ENCODE measurements around the gene NAA16. TPM values are rescaled to one million over a fixed set of nuclear protein-coding genes. Genes with fewer than 3 reads are reported as not detected.
"Not testable (repeated sequence)": the region's sequence is repeated elsewhere in the genome, so short reads cannot be mapped to it uniquely, and the experiment has no call there.

The NAA16 gene
- total RNA-seq, 1 experiment from 2014 or later: 27.0 TPM

DNA sequence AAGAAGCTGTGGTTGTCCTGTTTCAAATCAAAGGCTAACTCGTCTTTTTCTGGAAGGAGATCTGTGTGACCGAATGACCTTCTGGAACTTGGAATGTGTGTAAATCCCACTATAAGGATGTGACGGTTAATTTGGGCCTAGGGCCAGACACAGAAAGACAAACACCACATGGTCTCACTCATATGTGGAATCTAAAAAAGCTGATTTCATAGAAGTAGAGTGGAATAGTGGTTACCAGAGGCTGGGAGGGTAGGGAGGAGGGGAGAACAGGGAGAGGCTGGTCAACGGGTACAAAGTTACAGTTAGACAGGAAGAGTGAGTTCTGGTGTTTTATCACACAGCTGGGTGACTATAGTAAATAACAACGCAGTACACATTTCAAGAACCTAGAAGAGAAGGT lies 107.0 kb downstream of the NAA16 start:
- CTCF ChIA-PET: no interaction called here
- no TSS peak for BruUV-seq (replicated peaks)
- no peak for DNase-seq
- no peak overlapping the region for H3K4me3 Mint-ChIP-seq (ENCODE audit: low read depth, unreplicated experiment)
- no peak overlapping the region for H3K27ac Mint-ChIP-seq (ENCODE audit: unreplicated experiment)
- TF ChIP-seq, protein P1, sequence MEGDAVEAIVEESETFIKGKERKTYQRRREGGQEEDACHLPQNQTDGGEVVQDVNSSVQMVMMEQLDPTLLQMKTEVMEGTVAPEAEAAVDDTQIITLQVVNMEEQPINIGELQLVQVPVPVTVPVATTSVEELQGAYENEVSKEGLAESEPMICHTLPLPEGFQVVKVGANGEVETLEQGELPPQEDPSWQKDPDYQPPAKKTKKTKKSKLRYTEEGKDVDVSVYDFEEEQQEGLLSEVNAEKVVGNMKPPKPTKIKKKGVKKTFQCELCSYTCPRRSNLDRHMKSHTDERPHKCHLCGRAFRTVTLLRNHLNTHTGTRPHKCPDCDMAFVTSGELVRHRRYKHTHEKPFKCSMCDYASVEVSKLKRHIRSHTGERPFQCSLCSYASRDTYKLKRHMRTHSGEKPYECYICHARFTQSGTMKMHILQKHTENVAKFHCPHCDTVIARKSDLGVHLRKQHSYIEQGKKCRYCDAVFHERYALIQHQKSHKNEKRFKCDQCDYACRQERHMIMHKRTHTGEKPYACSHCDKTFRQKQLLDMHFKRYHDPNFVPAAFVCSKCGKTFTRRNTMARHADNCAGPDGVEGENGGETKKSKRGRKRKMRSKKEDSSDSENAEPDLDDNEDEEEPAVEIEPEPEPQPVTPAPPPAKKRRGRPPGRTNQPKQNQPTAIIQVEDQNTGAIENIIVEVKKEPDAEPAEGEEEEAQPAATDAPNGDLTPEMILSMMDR (IDR thresholded peaks at IDR 0.05; ENCODE audit: unreplicated experiment): no peak
- peaks cover 4% of the 10 kb centered on the region for H3K9me3 Mint-ChIP-seq (ENCODE audit: low read depth, unreplicated experiment)
- no peaks in the 10 kb centered on the region for H3K36me3 Mint-ChIP-seq (ENCODE audit: insufficient read depth, unreplicated experiment)
- no peaks in the 10 kb centered on the region for H3K27me3 Mint-ChIP-seq (ENCODE audit: unreplicated experiment)
- intact Hi-C loops (cut with micrococcal nuclease; ENCODE audit: unreplicated experiment): no loop called here
- peaks cover 9% of the 10 kb centered on the region for H3K4me1 Mint-ChIP-seq (ENCODE audit: low read depth, unreplicated experiment)

DNA sequence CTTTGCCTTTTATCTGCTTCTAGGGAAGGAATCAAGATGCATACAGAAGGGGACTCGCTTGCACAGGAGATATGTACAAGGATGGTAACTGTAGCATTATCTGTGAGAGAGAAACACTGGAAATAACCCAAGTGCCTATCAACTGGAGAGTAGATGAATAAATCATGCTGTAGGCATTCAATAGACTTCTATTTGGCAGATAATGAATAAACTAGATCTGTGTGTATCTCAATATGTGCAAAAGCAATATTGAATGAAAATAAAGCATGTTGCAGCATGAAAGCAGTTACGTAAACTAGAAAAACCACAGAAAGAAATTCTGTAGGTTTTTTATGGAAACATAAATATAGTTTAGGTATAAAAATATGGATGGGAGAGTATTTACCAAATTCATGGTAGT lies 107.7 kb downstream of the NAA16 start:
- TF ChIP-seq, protein P1 (IDR thresholded peaks at IDR 0.05; ENCODE audit: unreplicated experiment): no peak
- H3K4me1 Mint-ChIP-seq (ENCODE audit: low read depth, unreplicated experiment): peaks cover 9% of the 10 kb centered on the region
- no peaks in the 10 kb centered on the region for H3K27me3 Mint-ChIP-seq (ENCODE audit: unreplicated experiment)
- H3K9me3 Mint-ChIP-seq (ENCODE audit: low read depth, unreplicated experiment): peaks cover 4% of the 10 kb centered on the region
- intact Hi-C loops (cut with micrococcal nuclease; ENCODE audit: unreplicated experiment): no loop called here
- no peak overlapping the region for H3K4me3 Mint-ChIP-seq (ENCODE audit: low read depth, unreplicated experiment)
- BruUV-seq (replicated peaks): no TSS peak
- H3K27ac Mint-ChIP-seq (ENCODE audit: unreplicated experiment): no peak overlapping the region
- no peak for DNase-seq
- H3K36me3 Mint-ChIP-seq (ENCODE audit: insufficient read depth, unreplicated experiment): no peaks in the 10 kb centered on the region
- CTCF ChIA-PET: no interaction called here

DNA sequence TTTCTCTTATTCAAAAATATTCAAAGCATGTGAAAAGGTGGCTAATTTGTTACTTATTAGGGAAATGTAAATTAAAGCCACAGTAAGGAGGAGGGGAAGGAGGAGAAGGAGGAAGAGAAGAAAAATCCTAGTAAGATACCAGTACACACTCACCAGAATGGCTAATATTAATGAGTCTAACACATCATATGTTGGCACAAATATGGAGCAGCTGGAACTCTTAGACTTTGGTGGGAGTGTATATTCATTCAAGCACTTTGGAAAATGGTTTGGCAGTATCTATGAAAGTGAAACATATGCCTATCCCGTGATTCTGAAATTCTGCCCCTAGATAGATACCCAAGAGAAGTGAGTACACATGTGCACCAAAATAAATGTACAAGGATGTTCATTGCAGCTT lies 108.1 kb downstream of the NAA16 start:
- no peaks in the 10 kb centered on the region for H3K36me3 Mint-ChIP-seq (ENCODE audit: insufficient read depth, unreplicated experiment)
- BruUV-seq (replicated peaks): no TSS peak
- intact Hi-C loops (cut with micrococcal nuclease; ENCODE audit: unreplicated experiment): no loop called here
- no peak overlapping the region for H3K27ac Mint-ChIP-seq (ENCODE audit: unreplicated experiment)
- H3K4me1 Mint-ChIP-seq (ENCODE audit: low read depth, unreplicated experiment): peaks cover 9% of the 10 kb centered on the region
- H3K27me3 Mint-ChIP-seq (ENCODE audit: unreplicated experiment): no peaks in the 10 kb centered on the region
- DNase-seq: no peak
- no peak overlapping the region for H3K4me3 Mint-ChIP-seq (ENCODE audit: low read depth, unreplicated experiment)
- TF ChIP-seq, protein P1 (IDR thresholded peaks at IDR 0.05; ENCODE audit: unreplicated experiment): no peak
- peaks cover 4% of the 10 kb centered on the region for H3K9me3 Mint-ChIP-seq (ENCODE audit: low read depth, unreplicated experiment)
- CTCF ChIA-PET: no interaction called here

DNA sequence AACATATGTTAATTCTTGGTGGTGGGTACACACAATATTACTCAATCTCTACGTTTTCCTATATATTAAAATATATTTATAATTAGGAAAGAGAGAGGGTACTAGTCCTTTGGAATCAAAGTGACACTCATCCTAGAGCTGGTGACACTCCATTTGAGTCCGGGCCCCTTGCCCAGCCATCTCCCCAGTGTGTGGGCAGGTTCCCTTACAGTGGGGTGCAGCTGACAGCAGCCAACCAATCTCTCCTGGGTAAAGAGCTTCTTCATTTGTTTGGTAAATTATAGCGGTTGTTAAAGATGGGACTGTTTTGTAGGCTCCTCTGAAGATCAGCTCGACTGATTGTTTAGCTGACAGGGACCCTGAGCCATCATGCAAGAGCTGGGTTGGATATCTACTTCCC lies 109.1 kb downstream of the NAA16 start:
- Mint-ChIP-seq H3K4me3 (ENCODE audit: low read depth, unreplicated experiment) (no peak overlapping the region), H3K9me3 (ENCODE audit: low read depth, unreplicated experiment) (peaks cover 4% of the 10 kb centered on the region), H3K27ac (ENCODE audit: unreplicated experiment) (no peak overlapping the region), H3K36me3 (ENCODE audit: insufficient read depth, unreplicated experiment) (no peaks in the 10 kb centered on the region), H3K4me1 (ENCODE audit: low read depth, unreplicated experiment) (peaks cover 9% of the 10 kb centered on the region), H3K27me3 (ENCODE audit: unreplicated experiment) (no peaks in the 10 kb centered on the region)
- TF ChIP-seq, protein P1 (IDR thresholded peaks at IDR 0.05; ENCODE audit: unreplicated experiment): no peak
- intact Hi-C loops (cut with micrococcal nuclease; ENCODE audit: unreplicated experiment): no loop called here
- CTCF ChIA-PET: interaction anchor here (0.5 kb wide), 1 partner anchor 150 kb away, joined by 3 read pairs; no protein-coding TSS in a partner anchor
- DNase-seq: no peak
- BruUV-seq (replicated peaks): no TSS peak

DNA sequence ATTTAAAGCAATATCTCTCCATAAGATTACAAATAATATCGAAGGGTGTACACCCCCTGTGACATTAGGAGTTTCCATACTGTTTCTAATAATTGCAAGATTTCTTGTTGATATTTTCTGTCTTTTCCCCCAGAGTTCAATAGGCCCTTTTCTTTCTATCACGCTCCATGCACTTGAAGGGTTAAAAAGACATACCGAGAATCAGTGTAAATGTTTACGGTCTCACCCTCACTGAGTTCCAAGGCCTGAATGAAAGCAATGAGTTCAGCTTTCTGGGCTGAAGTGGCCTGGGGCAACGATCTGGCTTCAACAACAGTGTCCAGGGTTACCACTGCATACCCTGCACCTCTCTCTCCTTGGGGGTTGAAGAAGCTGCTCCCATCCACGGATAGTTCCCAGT lies 110.3 kb downstream of the NAA16 start:
- CTCF ChIA-PET; BruUV-seq (replicated peaks); H3K27ac Mint-ChIP-seq (ENCODE audit: unreplicated experiment); H3K4me3 Mint-ChIP-seq (ENCODE audit: low read depth, unreplicated experiment); H3K27me3 Mint-ChIP-seq (ENCODE audit: unreplicated experiment); intact Hi-C loops (cut with micrococcal nuclease; ENCODE audit: unreplicated experiment); DNase-seq; H3K4me1 Mint-ChIP-seq (ENCODE audit: low read depth, unreplicated experiment); H3K36me3 Mint-ChIP-seq (ENCODE audit: insufficient read depth, unreplicated experiment); H3K9me3 Mint-ChIP-seq (ENCODE audit: low read depth, unreplicated experiment): not testable (repeated sequence)

DNA sequence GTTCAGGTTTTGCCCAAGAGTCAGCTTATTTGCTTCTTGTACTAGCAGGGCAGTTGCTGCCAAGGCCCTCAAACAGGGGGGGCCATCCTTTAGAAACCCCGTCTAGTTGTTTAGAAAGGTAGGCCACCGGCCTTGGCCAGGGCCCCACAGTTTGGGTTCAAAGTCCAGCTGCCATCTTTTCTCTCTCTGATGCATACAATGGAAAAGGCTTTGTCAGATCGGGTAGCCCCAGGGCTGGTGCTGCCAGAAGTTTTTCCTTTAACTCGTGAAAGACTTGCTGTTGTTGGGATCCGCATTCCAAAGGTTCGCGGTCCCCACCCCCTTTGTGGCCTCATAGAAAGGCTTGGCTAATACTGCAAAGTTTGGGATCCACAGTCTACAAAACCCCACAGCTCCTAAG lies 110.9 kb downstream of the NAA16 start:
- not testable (repeated sequence) for BruUV-seq (replicated peaks)

DNA sequence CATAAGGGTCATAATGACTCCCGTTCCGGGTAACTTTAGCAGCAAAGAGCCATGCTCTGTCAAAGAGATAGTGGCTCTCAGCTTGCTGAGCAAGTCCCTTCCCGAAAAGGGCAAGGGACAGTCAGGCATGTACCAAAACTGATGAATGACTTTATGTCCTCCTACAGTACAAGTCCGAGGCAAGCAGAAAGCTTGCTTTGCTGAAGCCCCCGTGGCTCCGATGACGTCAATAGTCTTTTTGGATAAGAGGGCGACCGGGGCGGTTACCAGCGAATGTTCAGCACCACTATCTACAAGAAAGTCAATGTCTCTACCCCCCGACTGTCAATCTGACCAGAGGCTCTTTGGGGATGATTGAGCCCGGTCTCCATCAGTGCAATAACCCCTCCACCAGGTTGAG lies 112.2 kb downstream of the NAA16 start:
- H3K27me3 Mint-ChIP-seq (ENCODE audit: unreplicated experiment); DNase-seq; H3K27ac Mint-ChIP-seq (ENCODE audit: unreplicated experiment); intact Hi-C loops (cut with micrococcal nuclease; ENCODE audit: unreplicated experiment); H3K4me1 Mint-ChIP-seq (ENCODE audit: low read depth, unreplicated experiment); BruUV-seq (replicated peaks); CTCF ChIA-PET; H3K36me3 Mint-ChIP-seq (ENCODE audit: insufficient read depth, unreplicated experiment); H3K9me3 Mint-ChIP-seq (ENCODE audit: low read depth, unreplicated experiment); H3K4me3 Mint-ChIP-seq (ENCODE audit: low read depth, unreplicated experiment): not testable (repeated sequence)

More for the DNA sequence above, 110.9 kb downstream of the NAA16 start:
- H3K27ac Mint-ChIP-seq (ENCODE audit: unreplicated experiment); intact Hi-C loops (cut with micrococcal nuclease; ENCODE audit: unreplicated experiment); H3K4me3 Mint-ChIP-seq (ENCODE audit: low read depth, unreplicated experiment); DNase-seq; H3K9me3 Mint-ChIP-seq (ENCODE audit: low read depth, unreplicated experiment); H3K36me3 Mint-ChIP-seq (ENCODE audit: insufficient read depth, unreplicated experiment); H3K4me1 Mint-ChIP-seq (ENCODE audit: low read depth, unreplicated experiment); CTCF ChIA-PET; H3K27me3 Mint-ChIP-seq (ENCODE audit: unreplicated experiment): not testable (repeated sequence)

Measured in Calu3 (cell line).